Right lobe of liver (tissue), 4 donors: ENCODE data around the gene HSDL1.

Experiments used
- CTCF ChIP-seq, 4 donors: fragments of 200-600 bp in 3 of 4; fragments of 450-650 bp in 1 of 4; IDR thresholded peaks; one replicate each; pipeline versions ENCODE4 v1.5.1 to v1.8.0; 2016 to 2022; ENCODE audit warnings: antibody characterized with exemption in 4 of 4, mild to moderate bottlenecking in 2 of 4
- POLR2A ChIP-seq: fragments of 450-650 bp; IDR thresholded peaks from one replicate; pipeline ENCODE4 v1.6.1; 2017; ENCODE audit warnings: antibody characterized with exemption, mild to moderate bottlenecking
- donor health status: DM: no; HTN: no; CAD: no.
- donor health status: DM: no; HTN: no; CAD: no.
- donor health status: DM: no; HTN: yes; CAD: no.

DNA sequence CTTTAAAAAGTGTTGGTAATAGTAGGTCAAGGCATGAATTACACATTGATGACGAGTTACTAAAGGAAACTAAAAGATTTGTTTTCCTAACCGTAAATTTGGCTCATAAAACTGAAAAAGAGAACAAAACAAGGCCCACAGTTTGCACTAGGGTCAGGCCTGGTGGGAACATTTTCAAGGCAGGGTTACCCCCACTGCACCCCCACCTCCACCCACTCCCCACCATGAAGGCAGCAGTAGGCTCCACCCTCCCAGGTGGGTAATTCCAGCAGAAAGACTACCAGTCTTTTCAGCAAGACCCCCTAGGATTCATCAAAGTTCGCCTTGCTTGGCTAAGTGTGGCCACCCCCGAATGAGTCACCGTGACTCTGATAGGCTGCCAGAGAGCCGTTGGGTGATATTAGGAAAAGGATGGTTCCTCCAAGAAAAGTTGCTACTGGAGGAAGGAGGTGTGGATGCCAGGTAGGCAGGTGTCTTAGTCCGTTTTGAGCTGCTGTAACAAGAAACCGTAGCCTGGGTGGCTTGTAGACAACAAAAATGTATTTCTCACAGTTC, 8.8 kb upstream of the HSDL1 start:
- TF ChIP-seq POLR2A (no peak), CTCF (IDR thresholded peaks at IDR 0.05) (no peak)
